Raji (cell line): Measurements from ENCODE around the gene ESPNL.

Source experiments
- POLR2A ChIP-seq: IDR thresholded peaks from 2 replicates; pipeline ENCODE4 v1.6.1; 2011; ENCODE audit warnings: low read depth, low read length, control low read depth; ENCODE audit not compliant: insufficient read depth

ESPNL gene

GRCh38 chr2:238100049-238100820 is at the start of gene ESPNL:
Gene ESPNL (plus strand): TSS chr2:238100340. CDS start chr2:238100420, 80 bp downstream.
- no peak for TF ChIP-seq POLR2A

GRCh38 chr2:238053191-238053776 is 46.9 kb upstream of the ESPNL start:
- TF ChIP-seq POLR2A: no peak

- no peak for TF ChIP-seq POLR2A
Measured at GRCh38 chr2:238055841-238056240, 44.3 kb upstream of the ESPNL start.

GRCh38 chr2:238059505-238059904 is 40.6 kb upstream of the ESPNL start:
- 0 out of 2 replicates have a peak, but pooled peaks have one; percentile 15 for TF ChIP-seq POLR2A

- no peak for TF ChIP-seq POLR2A
Measured at GRCh38 chr2:238060096-238060541, 40.0 kb upstream of the ESPNL start.

- peak; percentile 74 for TF ChIP-seq POLR2A
Measured at GRCh38 chr2:238060542-238061314, 39.4 kb upstream of the ESPNL start, which contains the start of gene SCLY. Gene SCLY (plus strand): TSS chr2:238061001. CDS start chr2:238061055, 54 bp downstream.

GRCh38 chr2:238061315-238062202 is 38.6 kb upstream of the ESPNL start:
- 0 out of 2 replicates have a peak, but pooled peaks have one; percentile 22 for TF ChIP-seq POLR2A

- no peak for TF ChIP-seq POLR2A
Measured at GRCh38 chr2:238063414-238064189, 36.5 kb upstream of the ESPNL start.

GRCh38 chr2:238064376-238064775 is 35.8 kb upstream of the ESPNL start:
- no peak for TF ChIP-seq POLR2A

GRCh38 chr2:238065071-238065846 is 34.9 kb upstream of the ESPNL start:
- no peak for TF ChIP-seq POLR2A

GRCh38 chr2:238066218-238066617 is 33.9 kb upstream of the ESPNL start:
- TF ChIP-seq POLR2A: no peak

GRCh38 chr2:238067939-238068338 is 32.2 kb upstream of the ESPNL start:
- no peak for TF ChIP-seq POLR2A
